ENCODE data around the gene GCNT1. TPM values are rescaled to one million over a fixed set of nuclear protein-coding genes. Genes with fewer than 3 reads are reported as not detected.
A peak's percentile ranks its signal among the peaks of the same experiment; 100 is the strongest.

Gene GCNT1
- total RNA-seq (under 1 TPM; 0.36 to 0.53 TPM), total RNA-seq (3.9 to 48.7 (median 11.4) reads per million in 172 experiments)
- 5.0 TPM for polyA plus RNA-seq (2013, experiment 1 of 2)
- polyA plus RNA-seq (2013, experiment 2 of 2): 5.8 TPM

DNA sequence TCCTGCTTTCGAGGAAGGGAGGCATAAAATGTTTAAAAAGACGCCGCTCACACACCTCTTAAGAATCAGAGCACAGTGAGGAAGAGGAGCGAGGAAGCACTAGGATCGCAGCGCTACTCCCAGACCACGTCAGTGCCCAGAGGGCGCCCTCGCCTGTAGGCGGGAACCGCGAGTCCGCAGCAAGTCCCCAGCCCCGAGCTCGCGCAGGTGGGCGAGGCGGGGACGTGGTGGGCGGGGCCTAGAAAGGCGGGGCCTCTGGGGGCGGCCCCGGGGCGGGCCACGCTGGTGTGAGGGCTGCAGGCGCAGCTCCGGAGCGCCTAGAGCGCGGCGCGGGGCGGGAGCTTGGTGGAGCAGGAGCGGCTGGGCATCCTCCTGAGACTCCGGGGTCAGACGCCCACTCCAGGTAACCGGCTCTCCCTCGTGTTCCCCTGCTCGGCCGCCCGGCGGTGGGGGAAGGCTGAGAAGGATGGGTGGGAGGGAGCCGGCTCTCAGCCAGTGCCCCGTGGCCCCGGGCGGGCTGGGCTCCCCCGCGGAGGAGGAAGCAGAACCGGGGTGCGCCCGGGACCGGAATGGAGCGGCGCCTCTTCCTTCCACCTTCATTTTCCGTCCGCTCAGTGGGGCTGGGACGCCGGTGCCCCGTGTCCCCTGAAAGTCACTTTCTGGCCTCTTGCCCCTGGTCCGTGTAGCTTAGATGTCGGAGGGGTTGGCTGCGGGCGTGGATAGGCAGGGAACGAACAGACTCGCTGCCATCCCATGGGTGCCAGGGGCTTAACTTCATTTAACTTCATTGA is at the start of gene GCNT1:
TSS of gene GCNT1 (plus strand) at position 280 of the 791 bp plus-strand sequence. CDS start 43,200 bp downstream, outside the sequence.
- Histone ChIP-seq H3K27me3 (ENCODE audit: control insufficient read depth in 1 of 2, insufficient read depth in 2 of 2, low read length in 2 of 2) (no peaks in the 10 kb centered on the region), H3K4me3 (ENCODE audit: low read length) (peak within 1 kb of the TSS; percentile 75), H3K9me3 (ENCODE audit: control insufficient read depth in 1 of 2, insufficient read depth in 1 of 2, low read length in 2 of 2) (no peaks in the 10 kb centered on the region), H3K27ac (ENCODE audit: low read depth in 1 of 2, low read length in 2 of 2) (no peak within 1 kb of the TSS), H3K36me3 (ENCODE audit: insufficient read depth, low read length) (no peaks in the 10 kb centered on the region), H3K4me1 (ENCODE audit: insufficient read depth, low read length) (peaks cover 25% of the 10 kb centered on the region)
- CTCF ChIA-PET: interaction anchor here (1.0 to 1.9 kb wide), 3 partner anchors 11 to 65 kb away, joined by 3 to 5 read pairs (median 3); partner anchors contain the start of gene RFK
- Mint-ChIP-seq H3K4me1 (ENCODE audit: low read depth) (peaks cover 25% of the 10 kb centered on the region), H3K27ac (peak within 1 kb of the TSS; percentile 1), H3K9me3 (no peaks in the 10 kb centered on the region), H3K4me3 (peak within 1 kb of the TSS; percentile 92), H3K27me3 (no peaks in the 10 kb centered on the region), H3K36me3 (ENCODE audit: low read depth) (no peaks in the 10 kb centered on the region)
- ATAC-seq (ENCODE audit: poor library complexity): peak; percentile 93
- peak; percentile 67 to 94 (median 86) for DNase-seq
- intact Hi-C loops (cut with DNase I, micrococcal nuclease): loop anchor here (2.0 to 10.0 kb wide), 3 partner anchors 57 to 716 kb away; partner anchors contain the start of gene VPS13A (in 1 of the 2)
- POLR2A ChIA-PET: interaction anchor here (0.7 to 2.4 kb wide), 3 partner anchors 65 to 199 kb away, joined by 3 to 20 read pairs (median 3); partner anchors contain the start of gene RFK
- TF ChIP-seq, protein P1, sequence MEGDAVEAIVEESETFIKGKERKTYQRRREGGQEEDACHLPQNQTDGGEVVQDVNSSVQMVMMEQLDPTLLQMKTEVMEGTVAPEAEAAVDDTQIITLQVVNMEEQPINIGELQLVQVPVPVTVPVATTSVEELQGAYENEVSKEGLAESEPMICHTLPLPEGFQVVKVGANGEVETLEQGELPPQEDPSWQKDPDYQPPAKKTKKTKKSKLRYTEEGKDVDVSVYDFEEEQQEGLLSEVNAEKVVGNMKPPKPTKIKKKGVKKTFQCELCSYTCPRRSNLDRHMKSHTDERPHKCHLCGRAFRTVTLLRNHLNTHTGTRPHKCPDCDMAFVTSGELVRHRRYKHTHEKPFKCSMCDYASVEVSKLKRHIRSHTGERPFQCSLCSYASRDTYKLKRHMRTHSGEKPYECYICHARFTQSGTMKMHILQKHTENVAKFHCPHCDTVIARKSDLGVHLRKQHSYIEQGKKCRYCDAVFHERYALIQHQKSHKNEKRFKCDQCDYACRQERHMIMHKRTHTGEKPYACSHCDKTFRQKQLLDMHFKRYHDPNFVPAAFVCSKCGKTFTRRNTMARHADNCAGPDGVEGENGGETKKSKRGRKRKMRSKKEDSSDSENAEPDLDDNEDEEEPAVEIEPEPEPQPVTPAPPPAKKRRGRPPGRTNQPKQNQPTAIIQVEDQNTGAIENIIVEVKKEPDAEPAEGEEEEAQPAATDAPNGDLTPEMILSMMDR (IDR thresholded peaks at IDR 0.05): peak; percentile 43

DNA sequence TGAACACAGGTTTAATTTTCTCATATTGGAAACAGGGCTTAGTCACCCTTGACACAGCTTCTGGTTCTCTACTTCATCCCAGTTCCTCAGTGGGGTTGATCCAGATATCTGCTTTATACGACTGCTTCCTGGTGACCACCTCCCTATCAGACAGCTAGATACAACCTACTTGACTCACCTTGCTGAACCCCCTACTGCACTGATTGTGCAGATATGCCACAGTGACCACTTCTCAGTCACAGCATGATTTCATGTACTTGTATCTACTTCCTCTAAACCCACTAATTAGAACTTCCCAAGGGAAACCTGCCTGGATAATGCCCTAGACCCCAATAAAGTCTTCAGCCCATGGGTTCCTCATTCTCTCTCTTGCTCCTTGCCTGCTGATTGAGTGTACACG is 46.3 kb upstream of the GCNT1 start:
- TF ChIP-seq, protein P1 (IDR thresholded peaks at IDR 0.05): no peak
- Histone ChIP-seq H3K9me3 (ENCODE audit: control insufficient read depth in 1 of 2, insufficient read depth in 1 of 2, low read length in 2 of 2) (peaks cover 0 to 11% of the 10 kb centered on the region in 2 experiments), H3K4me1 (ENCODE audit: insufficient read depth, low read length) (no peaks in the 10 kb centered on the region), H3K4me3 (ENCODE audit: low read length) (no peak overlapping the region), H3K27ac (ENCODE audit: low read depth in 1 of 2, low read length in 2 of 2) (no peak overlapping the region), H3K27me3 (ENCODE audit: control insufficient read depth in 1 of 2, insufficient read depth in 2 of 2, low read length in 2 of 2) (no peaks in the 10 kb centered on the region), H3K36me3 (ENCODE audit: insufficient read depth, low read length) (no peaks in the 10 kb centered on the region)
- ChIA-PET POLR2A (no interaction called here), CTCF (no interaction called here)
- Mint-ChIP-seq H3K36me3 (ENCODE audit: low read depth) (no peaks in the 10 kb centered on the region), H3K27ac (no peak overlapping the region), H3K4me3 (no peak overlapping the region), H3K9me3 (peaks cover 6% of the 10 kb centered on the region), H3K27me3 (no peaks in the 10 kb centered on the region), H3K4me1 (ENCODE audit: low read depth) (peaks cover 6% of the 10 kb centered on the region)
- DNase-seq (no peak), ATAC-seq (ENCODE audit: poor library complexity) (no peak)
- intact Hi-C loops (cut with DNase I, micrococcal nuclease): no loop called here

DNA sequence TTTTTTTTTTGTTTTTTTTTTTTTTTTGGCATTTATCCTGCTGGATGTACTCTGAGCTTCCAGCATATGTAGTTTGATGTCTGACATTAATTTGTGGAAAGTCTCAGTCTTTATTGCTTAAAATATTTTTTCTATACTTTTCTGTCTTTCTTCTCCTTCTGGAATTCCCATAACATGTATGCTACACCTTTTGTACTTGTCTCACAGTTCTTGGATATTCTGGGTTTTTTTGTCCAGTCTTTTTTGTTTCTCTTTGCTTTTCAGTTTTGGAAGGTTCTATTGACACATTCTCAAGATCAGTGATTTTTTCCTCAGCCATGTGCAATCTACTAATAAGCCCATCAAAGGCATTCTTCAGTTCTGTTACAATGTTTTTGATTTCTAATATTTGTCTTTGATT is 45.3 kb upstream of the GCNT1 start:
- Histone ChIP-seq H3K4me1 (ENCODE audit: insufficient read depth, low read length) (no peaks in the 10 kb centered on the region), H3K4me3 (ENCODE audit: low read length) (no peak overlapping the region), H3K27me3 (ENCODE audit: control insufficient read depth in 1 of 2, insufficient read depth in 2 of 2, low read length in 2 of 2) (no peaks in the 10 kb centered on the region), H3K27ac (ENCODE audit: low read depth in 1 of 2, low read length in 2 of 2) (no peak overlapping the region), H3K9me3 (ENCODE audit: control insufficient read depth in 1 of 2, insufficient read depth in 1 of 2, low read length in 2 of 2) (peaks cover 0 to 11% of the 10 kb centered on the region in 2 experiments), H3K36me3 (ENCODE audit: insufficient read depth, low read length) (no peaks in the 10 kb centered on the region)
- no peaks in the 10 kb centered on the region for H3K27me3 Mint-ChIP-seq
- intact Hi-C loops (cut with DNase I, micrococcal nuclease): no loop called here
- no peak overlapping the region for H3K4me3 Mint-ChIP-seq
- DNase-seq (no peak), ATAC-seq (ENCODE audit: poor library complexity) (no peak)
- H3K4me1 Mint-ChIP-seq (ENCODE audit: low read depth): peaks cover 7% of the 10 kb centered on the region
- ChIA-PET POLR2A (no interaction called here), CTCF (no interaction called here)
- H3K36me3 Mint-ChIP-seq (ENCODE audit: low read depth): no peaks in the 10 kb centered on the region
- H3K9me3 Mint-ChIP-seq: peaks cover 6% of the 10 kb centered on the region
- no peak overlapping the region for H3K27ac Mint-ChIP-seq
- TF ChIP-seq, protein P1 (IDR thresholded peaks at IDR 0.05): no peak

All from CD4-positive, alpha-beta T cell (primary cell).